Measurements from ENCODE around the gene PDCD10.

PDCD10 gene

DNA sequence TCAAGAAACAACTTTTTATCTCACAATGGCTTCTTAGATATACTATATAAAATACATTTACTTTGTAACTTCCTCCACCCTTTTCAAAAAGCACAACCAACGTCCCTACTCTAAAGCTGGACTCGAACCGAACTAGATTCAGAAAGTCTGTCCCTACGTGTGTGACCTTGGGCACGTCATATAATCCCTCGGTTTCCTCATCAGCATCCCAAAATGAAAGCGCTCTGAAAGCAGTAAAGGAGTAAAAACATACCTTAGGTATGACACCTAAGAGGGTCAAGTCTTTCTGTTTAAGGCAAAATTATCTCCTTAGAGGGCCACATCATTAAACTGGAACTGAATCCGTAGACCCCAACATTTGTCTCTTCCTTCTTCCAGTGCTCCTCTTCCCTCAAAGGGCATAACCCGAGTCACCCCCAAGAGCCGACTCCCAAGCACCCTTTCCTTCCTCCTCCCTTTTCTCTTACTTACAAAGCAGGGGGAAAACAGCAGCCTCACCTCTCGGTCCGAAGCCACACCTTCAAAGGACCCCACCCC is 663 bp downstream of the PDCD10 start:
- DNase-seq: no peak

DNA sequence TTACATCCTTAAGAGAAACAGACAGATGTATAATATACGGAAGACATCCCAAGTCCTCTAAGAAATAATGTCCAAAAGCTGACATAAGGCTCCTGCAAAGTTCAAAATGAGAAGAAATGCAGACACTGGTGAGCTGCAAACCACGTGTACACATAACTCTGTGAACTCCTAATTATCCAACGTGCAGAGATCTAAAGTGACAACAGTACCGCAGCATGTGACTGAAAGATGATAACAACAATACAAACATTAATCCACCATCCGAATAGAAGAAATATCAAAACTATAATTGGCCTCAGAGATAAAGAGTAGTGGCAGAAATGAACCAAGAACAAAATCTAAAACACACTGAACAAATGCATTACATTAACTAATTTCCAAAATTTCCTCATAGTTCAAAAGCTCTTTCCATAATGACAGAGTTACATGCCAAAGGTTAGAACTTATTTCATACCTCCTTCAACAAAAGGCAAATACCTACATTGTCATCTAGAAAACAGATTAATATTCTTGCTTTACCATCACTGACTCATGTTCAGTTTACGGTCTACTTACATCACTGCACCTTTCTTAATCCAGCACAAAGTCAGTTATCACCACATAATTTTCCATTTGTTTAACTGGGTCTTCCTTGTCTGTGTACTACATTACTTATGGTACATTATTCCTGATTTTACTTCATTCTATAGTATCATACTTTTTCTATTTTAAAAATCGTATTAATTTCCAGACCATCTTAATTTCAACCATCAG is 2.2 kb downstream of the PDCD10 start:
- no peak for DNase-seq

DNA sequence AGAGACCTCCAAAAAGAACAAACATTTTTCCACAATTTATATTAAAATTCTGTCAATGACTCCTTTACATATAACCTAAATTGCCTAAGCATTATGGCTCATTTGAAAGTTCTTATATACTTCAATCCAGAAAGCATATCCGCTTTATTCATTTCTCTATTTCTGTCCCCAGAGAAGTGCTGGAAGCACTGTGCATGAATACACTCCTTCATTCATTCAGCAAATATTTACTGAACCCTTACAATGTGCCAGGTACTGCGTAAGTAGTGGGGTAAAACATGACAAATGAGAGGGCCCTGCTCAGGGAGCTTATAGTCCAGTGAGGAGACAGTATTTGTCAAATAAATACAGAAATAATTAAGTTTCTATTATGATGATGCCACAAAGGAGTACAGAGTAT is 3.3 kb downstream of the PDCD10 start:
- no peak for DNase-seq

DNA sequence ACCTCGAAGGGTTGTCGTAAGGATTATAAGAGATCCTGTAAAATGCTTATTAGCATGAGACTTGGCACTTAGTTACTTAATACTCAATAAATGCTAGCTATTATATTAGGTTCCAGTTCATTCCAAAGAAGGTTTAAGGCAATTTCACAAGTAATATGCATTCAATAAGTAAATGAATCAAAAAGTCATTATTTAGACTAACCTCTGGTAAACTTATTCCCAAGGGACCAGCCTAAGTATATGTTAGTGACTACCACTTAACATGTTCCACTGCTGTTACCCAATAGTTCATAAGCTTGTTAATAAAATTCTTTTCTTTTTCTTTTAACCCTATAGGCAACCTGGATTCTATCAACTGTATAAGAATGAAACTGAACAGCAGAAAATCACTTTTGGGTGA is 5.1 kb downstream of the PDCD10 start:
- no peak for DNase-seq

DNA sequence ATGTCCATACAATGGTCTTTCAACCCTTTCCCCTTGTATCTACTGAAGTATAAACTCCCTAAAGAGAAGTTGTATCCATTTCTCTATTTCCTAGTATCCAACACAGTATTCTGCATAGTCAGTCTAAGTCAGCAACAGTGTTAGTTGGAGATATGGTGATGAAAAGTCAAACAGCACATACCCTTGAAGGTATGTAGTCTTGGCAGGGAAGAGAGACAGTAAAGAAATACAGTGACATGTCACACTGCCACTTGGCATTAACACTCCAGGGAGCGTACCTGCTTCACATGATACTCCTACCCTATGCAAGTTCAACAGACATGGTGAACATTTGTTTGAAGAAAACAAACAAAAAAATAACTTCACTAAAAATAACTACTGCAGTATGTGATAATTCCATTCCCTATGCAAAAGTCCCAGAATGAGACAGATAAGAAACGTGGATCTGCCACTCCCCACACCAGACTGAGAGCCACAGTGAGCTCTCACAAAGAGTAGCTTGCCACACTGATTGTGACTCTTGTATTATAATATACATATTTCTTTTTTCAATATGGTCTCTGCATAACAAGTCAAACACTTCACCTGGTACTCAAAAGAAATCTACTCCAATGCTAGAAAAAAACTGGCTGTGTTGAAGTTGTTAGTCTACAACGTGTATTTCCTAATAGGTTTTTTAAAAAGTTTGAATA is 5.9 kb downstream of the PDCD10 start:
- DNase-seq: no peak

DNA sequence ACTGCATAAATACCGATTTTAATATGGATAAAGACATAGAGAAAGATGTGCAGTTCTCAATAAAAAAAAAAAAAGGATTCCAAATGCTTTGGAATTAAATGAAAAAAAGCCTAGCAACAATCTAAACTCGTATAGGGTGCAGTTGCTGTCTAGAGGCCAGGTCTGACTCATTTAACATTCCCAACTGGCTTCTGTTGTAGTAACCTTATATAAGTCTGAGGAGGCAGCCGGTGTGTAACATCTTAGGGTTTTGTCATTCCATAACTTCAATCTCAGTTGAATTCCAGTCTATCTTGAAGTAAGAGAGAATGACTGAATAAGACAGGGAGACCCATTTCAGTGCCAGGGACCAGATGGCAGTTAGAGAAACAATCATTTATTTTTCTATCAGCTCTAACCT is 6.5 kb downstream of the PDCD10 start:
- no peak for DNase-seq

DNA sequence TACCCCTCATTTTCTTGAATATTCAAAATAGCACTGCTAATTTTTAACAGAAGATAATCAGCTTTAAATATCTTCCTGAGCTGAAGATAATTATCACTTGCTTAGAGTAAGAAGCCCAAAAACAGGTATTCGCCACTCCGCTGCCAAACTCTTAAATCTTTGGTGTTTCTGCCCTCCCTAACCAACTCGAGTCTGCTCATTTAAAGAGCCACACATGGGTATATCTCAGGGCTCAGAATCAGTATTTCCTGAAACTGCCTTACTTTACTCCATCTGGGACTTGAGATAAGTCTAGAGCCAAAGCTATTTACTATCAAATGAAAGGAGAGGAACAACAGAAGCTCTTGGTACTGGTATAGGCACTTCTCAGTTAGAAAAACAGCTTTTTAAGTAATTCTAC is 10.8 kb downstream of the PDCD10 start:
- no peak for DNase-seq

DNA sequence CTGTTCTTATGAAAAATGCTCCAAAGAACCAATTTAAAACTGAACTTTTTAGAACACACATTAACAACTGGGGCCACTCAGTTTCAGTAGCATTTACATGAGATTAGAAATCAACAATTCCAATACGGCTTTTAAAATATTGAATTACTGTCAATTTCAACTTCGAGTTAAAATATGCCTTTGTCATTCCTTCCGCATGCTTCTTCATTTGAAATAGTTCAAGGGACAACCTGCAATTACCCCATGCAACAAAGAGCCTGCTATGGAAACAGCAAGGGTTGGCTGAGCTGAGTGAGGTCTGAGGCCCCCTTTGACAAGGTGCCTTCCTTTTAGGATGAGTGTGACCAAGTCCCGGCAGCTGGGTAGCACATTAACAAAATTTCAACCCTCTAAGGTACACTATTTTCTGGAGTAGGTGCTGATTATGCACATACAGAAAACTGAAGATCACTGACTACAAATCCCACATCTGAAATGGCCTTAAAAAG is 11.6 kb downstream of the PDCD10 start:
- DNase-seq: no peak

DNA sequence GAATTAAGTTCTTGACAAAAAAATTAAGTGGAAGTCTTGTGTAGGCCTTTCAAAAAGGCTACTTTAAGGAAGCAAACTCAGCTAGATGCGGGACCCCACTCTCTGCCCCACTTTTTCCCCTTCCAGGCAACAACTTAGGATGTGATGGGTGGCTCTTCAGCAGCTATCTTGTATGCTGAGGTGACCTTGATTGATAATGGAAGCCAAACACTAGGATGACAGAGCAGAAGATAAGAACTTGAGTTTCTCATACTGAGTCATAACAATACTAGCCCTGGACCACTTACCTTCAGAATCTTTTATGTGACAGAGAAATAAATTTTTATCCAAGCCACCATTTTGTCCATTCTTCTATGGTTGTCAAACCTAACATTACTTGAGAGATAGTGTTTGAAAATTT is 16.1 kb downstream of the PDCD10 start:
- DNase-seq: no peak

DNA sequence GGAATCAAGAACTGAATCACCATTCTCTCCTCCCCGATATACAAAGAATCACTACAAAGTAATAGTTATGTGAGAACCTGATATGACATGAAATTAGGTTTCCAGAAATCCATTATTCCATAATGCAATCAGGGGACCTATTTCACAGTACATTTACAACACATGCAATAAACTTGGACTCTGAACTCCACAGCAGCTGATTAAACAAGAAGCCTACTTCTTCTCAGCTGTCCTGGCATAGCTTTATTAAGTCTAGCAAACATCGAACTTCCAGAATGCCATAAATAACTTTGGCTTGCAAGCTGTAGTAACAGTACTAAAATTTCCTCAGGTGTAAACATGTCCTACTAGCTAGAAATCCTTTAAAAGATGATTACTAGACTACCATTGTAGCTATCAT is 17.8 kb downstream of the PDCD10 start:
- no peak for DNase-seq

DNA sequence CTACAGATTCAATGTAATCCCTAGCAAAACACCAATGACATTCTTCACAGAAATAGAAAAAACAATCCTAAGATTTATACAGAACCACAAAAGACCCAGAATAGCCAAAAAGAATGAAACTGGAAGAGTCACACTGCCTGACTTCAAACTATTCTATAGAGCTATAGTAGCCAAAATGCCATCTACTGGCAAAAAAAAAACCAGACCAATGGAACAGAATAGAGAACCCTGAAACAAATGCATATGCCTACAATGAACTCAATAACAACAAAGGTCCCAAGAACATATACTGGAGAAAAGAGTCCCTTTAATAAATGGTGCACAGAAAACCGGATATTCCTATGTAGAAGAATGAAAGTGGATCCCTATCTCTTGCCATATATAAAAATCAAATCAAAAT is 19.8 kb downstream of the PDCD10 start:
- DNase-seq: no peak

DNA sequence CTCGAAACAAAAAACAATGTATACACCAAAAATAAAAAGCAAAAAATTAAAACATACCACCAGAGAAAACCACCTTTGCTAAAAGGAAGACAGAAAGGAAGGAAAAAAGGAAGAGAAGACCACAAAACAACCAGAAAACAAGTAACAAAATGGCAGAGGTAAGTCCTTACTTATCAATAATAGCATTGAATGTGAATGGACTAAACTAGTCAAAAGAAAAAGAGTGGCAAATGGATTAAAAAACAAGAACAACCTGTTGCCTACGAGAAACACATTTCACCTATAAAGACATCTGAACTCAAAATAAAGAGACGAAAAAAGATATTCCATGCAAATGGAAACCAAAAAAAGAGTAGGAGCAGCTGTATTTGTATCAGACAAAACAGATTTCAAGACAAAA is 22.2 kb downstream of the PDCD10 start:
- DNase-seq: no peak

DNA sequence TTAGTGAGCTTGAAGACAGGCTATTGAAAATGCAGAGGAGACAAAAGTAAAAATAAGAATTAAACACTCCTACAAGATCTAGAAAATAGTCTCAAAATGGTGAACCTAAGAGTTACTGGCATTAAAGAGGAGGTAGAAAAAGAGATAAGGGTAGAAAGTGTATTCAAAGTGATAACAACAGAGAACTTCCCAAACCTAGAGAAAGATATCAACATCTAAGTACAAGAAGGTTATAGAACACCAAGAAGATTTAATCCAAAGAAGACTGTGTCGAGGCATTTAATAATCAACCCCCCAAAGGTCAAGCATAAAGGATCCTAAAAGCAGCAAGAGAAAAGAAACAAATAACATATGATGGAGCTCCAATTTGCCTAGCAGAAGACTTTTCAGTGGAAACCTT is 23.3 kb downstream of the PDCD10 start:
- DNase-seq: no peak

DNA sequence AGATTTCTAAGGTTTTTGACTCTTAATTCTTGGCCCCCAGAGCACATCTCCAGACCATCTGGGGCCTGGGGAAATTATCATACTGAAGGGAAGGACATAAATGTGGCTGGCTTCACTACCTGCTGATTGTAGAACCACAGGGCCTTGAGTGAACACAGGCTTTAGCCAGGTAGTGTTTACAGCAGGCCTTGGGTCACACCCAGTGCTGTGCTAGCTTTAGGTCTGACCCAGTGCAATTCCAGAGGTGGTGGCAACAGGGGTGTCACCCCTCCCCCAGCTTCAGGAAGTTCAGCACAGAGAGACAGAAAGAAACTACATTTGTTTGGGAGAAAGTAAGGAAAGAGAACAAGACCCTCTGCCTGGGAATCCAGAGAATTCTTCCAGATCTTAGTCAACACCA is 24.1 kb downstream of the PDCD10 start:
- no peak for DNase-seq

DNA sequence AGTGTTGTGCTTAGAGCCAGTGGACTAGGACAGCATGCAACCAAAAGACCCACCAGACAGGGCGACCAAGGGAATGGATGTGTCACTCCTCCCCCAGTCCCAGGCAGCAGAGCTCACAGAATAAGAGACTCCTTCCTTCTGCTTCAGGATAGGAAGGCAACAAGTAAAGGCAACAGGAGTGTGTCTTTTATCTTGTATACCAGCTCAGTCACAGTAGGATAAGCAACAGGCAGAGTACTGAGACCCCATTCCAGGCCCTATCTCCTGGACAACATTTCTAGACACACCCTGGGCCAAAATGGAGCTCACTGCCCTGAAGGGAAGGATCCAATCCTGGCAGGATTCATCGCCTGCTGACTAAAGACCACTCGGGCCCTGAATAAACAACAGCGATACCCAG is 25.0 kb downstream of the PDCD10 start:
- DNase-seq: no peak

DNA sequence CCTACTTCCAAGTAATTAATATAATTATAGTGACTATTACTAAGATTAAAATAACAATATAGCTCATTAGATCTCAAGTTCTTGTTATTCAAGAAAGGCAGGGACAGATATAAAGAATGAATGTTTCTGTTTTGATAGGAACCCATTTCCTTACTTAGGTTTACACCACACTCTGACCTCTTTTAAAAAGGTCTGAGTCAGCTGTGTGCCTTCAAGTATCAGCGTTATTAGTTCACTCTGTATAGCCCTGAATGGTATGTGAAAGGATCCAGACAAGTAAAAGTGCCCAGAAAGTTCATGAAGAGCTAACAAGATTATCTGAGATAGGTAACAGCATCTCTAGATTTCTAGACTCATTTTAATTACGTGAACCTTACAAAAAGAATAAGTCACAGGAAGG is 28.9 kb downstream of the PDCD10 start:
- no peak for DNase-seq

DNA sequence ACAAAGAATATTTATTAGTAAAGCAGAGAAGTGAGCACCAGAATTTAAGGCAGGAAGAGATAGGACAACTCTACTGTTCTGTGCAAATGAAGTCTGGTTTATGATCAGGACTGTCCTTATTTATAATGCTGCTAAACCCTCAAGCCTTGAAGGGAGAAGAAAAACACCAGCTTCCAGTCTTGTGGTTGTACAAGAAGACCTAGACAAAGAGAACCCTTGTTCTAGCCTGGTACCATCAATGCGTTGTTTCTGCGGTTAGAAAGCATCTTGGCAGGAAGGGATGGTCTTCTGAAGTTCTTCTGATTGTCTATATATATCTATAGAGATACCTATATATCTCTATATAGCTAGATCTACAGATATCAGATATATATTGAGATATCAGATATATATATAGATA is 33.8 kb downstream of the PDCD10 start:
- DNase-seq: no peak

DNA sequence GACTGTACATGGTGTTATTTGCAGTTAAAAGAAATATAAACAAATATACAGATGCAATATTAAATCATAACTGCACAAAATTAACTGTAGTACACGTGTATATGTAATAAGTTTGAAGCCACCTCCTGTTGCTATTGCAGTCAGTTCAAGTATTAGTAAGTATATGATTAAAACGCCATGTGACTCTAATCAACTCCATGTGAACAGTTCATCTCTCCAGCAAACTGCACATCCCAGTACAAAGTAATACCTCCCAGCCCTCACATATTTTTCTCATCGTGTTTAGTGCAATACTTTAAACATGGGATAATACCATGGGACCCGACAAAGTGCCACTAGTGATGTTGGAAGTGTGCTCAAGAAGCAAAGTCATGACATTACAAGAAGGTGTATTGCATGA is 34.6 kb downstream of the PDCD10 start:
- DNase-seq: no peak

DNA sequence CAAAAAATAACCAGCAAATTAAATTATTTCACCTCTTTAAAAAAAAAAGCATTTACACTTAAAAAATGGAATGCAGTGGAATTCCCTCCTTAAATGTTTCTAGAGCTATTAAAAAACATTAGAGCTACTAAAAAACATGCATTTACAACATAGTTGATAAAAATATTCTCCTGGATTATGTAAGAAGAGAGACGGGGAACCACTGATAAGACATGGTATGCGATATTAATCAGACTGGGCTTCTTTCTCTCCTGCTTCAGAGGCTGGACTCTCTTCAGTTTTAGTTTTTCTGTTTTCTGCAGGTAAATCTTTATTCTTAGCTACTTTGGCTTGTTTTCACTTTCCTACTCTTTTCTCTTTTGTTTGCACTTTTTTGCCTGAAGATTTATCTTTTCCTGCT is 40.6 kb downstream of the PDCD10 start:
- no peak for DNase-seq

DNA sequence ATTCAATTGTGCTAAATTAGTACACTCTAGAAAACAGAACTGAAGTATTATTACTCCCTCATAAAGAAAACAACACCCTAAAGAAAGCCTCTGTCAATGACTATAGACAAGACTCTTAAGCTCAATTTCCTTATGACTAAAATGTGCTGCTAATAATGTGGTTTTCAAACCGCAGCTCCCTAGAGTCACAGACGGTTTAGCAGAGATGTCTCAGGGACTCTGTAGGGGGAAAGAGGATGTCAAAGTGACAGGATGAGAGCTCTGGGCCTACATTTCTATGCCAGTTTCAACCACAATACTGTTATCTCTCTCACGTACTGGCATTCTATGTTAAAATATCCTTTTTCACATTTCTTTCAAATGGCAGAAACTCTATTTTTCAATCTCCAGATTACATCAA is 43.3 kb downstream of the PDCD10 start:
- DNase-seq: no peak

DNA sequence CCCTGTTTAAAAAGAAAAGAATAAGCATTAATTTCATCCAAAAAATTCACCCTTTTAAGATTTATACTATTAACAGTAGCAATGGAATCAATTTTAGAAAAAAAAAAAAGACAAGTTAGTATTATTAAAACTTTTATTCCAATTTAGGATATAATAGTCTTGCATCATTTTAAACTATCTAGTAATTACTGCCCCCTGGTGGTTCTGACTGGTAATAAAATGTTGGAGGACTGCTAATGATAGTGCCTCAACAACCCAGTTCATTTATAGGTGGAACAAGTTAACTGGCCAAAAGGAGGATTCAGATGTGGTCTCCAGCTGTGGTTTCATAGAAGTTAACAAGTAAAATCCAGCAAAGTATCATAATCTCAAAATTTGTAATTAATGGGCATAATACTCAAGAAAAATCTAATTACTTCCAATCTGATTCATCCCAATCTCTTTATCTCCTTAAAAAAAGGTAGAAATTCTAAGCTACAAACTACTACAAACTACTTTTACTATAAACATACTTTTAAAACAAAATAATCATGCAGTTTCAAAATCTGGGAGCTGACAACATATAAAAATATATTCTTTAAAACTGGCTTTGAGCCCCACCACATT is 50.2 kb downstream of the PDCD10 start:
- DNase-seq: no peak

DNA sequence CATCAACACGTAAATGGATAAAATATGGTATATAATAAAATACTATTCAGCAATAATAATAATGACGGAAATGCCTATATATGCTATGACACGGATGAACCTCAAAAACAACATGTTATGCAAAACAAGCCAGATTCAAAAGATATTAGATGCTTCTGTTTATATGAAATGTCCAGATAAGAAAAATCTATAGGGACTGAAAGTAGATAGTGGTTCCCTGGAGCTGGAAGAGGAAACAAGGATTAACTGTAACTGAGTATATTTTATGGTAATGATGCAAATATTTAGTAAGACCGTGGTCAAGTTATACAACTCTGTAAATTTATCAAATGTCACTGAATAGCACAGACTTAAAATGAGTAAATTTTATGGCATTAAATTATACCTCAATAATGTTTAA is 55.2 kb downstream of the PDCD10 start:
- no peak for DNase-seq

DNA sequence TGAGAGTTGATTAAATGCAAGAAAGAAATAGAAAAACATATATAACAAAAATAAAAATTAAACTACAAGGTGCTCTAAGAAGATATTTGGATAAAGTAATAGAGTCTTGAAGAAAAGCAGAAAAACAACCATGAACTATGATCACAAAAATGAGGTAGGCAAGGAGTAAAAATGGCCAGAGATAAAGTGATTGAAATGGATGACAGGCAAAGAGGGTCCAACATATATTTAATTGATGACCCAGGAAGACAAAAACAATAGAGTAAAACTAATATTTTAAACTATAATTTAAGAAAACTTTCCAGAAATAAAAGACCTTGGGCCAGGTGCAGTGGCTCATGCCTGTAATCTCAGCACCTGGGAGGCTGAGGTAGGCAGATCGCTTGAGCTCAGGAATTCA is 58.8 kb downstream of the PDCD10 start:
- no peak for DNase-seq

DNA sequence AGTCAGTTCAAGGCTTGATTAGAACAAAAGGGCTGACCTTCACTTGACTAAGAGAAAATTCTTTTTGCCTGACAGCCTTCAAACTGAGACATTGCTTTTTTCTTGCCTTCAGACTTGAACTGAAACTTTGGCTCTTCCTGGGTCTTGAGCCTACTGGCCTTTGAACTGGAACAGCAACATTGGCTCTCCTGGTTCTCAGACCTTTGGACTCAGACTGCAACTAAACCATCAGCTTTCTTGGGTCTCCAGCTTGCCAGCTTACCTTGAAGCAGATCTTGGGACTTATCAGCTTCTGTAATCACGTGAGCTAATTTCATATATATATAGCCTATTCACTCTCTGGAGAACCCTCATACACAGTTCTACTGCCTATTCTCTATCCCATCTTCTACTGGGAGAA is 61.5 kb downstream of the PDCD10 start:
- DNase-seq: no peak
